Keratinocyte (primary cell): ENCODE data around the gene PLBD2. TPM values are rescaled to one million over a fixed set of nuclear protein-coding genes. Genes with fewer than 3 reads are reported as not detected.

Experiments used
- DNase-seq: peaks from one replicate; pipeline ENCODE4 v3.0.0-alpha.2; 2011; ENCODE audit warnings: low read depth, missing footprints, low spot score
- FAIRE-seq: peaks from 2 replicates; lab custom pipeline; 2011; peaks lifted over from hg19 to GRCh38; lab: Jason Lieb, UNC
- H2AFZ ChIP-seq: 2 replicates; pipeline ENCODE4 v1.6.0; 2012; ENCODE audit warnings: low read length, control low read depth, inconsistent platforms; ENCODE audit not compliant: control insufficient read depth
- H3K27ac ChIP-seq: 2 replicates; pipeline ENCODE4 v1.5.1; 2011; ENCODE audit warnings: low read length; ENCODE audit not compliant: control insufficient read depth, insufficient read depth
- H3K27me3 ChIP-seq: 3 replicates; pipeline ENCODE4 v1.6.0; 2011; ENCODE audit warnings: low read length; ENCODE audit not compliant: control insufficient read depth, insufficient read depth; ENCODE audit errors: extremely low read depth
- H3K36me3 ChIP-seq, 2 experiments: 2 replicates in 1 of 2; 3 replicates in 1 of 2; pipeline ENCODE4 v1.5.1; 2011; ENCODE audit warnings: low read length in 2 of 2, mild to moderate bottlenecking in 1 of 2; ENCODE audit not compliant: control insufficient read depth in 2 of 2, insufficient read depth in 2 of 2; ENCODE audit errors: extremely low read depth in 1 of 2
- H3K4me1 ChIP-seq: 3 replicates; pipeline ENCODE4 v1.5.1; 2011; ENCODE audit warnings: low read length; ENCODE audit not compliant: control insufficient read depth, insufficient read depth; ENCODE audit errors: extremely low read depth
- H3K4me2 ChIP-seq: 3 replicates; pipeline ENCODE4 v1.6.0; 2011; ENCODE audit warnings: low read depth, low read length; ENCODE audit not compliant: control insufficient read depth, insufficient read depth; ENCODE audit errors: extremely low read depth
- H3K4me3 ChIP-seq, 3 experiments: fragments of 200-600 bp in 1 of 3; sonication (generic) in 1 of 3; 2 replicates in 2 of 3; 3 replicates in 1 of 3; pipeline ENCODE4 v1.5.1; 2011 to 2016; ENCODE audit warnings: low read length in 3 of 3, mild to moderate bottlenecking in 3 of 3, control low read depth in 2 of 3, inconsistent platforms in 1 of 3, low read depth in 1 of 3, mixed read lengths in 1 of 3, mixed run types in 1 of 3, moderate library complexity in 1 of 3; ENCODE audit not compliant: control insufficient read depth in 2 of 3, insufficient read depth in 2 of 3; ENCODE audit errors: extremely low read depth in 1 of 3
- H3K79me2 ChIP-seq: 2 replicates; pipeline ENCODE4 v1.6.0; 2012; ENCODE audit warnings: low read length; ENCODE audit not compliant: control insufficient read depth, insufficient read depth
- H3K9ac ChIP-seq: 3 replicates; pipeline ENCODE4 v1.6.0; 2011; ENCODE audit warnings: low read length; ENCODE audit not compliant: control insufficient read depth, insufficient read depth; ENCODE audit errors: extremely low read depth
- H3K9me1 ChIP-seq: 3 replicates; pipeline ENCODE4 v1.6.0; 2011; ENCODE audit warnings: low read length; ENCODE audit not compliant: control insufficient read depth, insufficient read depth; ENCODE audit errors: extremely low read depth
- H3K9me3 ChIP-seq: 2 replicates; pipeline ENCODE4 v1.5.1; 2012; ENCODE audit warnings: low read depth, low read length; ENCODE audit not compliant: control insufficient read depth
- H4K20me1 ChIP-seq: 3 replicates; pipeline ENCODE4 v1.6.0; 2011; ENCODE audit warnings: low read length; ENCODE audit not compliant: control insufficient read depth, insufficient read depth; ENCODE audit errors: extremely low read depth
- CTCF ChIP-seq, 3 experiments: IDR thresholded peaks in 1 of 3; conservative IDR thresholded peaks in 1 of 3; optimal IDR thresholded peaks in 1 of 3; 2 replicates in 2 of 3; 3 replicates in 1 of 3; pipeline versions ENCODE3 to v1.5.1; 2011; ENCODE audit warnings: low read length in 3 of 3, mild to moderate bottlenecking in 3 of 3, moderate library complexity in 2 of 3, control low read depth in 1 of 3, inconsistent platforms in 1 of 3; ENCODE audit not compliant: insufficient read depth in 2 of 3; ENCODE audit errors: extremely low read depth in 1 of 3
- EZH2 ChIP-seq: IDR thresholded peaks from one replicate; pipeline ENCODE4 v1.6.1; 2012; ENCODE audit warnings: inconsistent platforms, mild to moderate bottlenecking, low read length, moderate library complexity
- dilution Hi-C: fragments of 300-500 bp; cut with MboI; formaldehyde crosslinking; loops from one replicate; pipeline ENCODE4 v1.7.0; 2020; ENCODE audit warnings: low sequenced_read_pairs; ENCODE audit not compliant: extremely low pct_ligation_motif_present
- polyA plus RNA-seq, 5 experiments: library from polyadenylated mRNA; depleted of rRNA in 3 of 5; stranded (reverse) in 3 of 5; stranded (forward) in 1 of 5; unstranded in 1 of 5; fragments of >200 nt; gene quantifications; 1 replicate in 1 of 5; 2 replicates in 3 of 5; 3 replicates in 1 of 5; pipeline versions ENCODE4 v1.2.1 to v1.2.3, GENCODE V29; 2011 to 2012; ENCODE audit warnings: missing spikeins in 2 of 5, low read depth in 1 of 5, low replicate concordance in 1 of 5

PLBD2 gene
- polyA plus RNA-seq, 1 donor (not counting 4 experiments of a cell fraction or from before 2014, with no cell fraction given) = 12.9 TPM

DNA sequence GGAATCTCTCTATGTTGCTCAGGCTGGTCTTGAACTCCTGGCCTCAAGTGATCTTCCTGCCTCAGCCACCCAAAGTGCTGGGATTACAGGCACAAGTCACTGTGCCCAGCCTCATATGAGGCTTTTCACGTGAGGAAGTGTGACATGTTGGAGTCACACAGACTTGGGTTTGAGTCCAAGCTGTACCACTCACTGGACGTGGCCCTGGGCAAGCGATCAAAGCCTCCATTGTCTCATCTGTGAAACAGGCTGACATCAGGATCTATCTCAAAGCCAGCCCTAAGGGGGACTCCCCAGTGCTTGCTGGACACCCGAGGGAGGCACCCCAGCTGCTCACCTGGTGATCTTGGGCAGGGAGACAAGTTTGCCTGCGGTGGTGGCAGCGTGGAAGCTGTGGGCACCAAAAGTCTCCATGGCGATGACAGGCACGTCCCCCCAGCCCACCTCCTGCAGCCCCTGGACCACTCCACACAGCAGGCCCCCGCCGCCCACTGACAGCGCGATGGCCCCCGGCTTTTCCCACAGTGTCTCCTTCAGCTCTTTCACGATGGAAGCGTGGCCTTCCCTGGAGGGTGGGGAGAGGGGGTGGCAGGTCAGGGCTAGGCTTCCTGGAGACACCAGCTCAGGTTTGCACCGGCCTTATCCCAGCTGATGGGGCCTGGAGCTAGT is 38.6 kb downstream of the PLBD2 start:
- Histone ChIP-seq H3K9me1 (no peaks in the 10 kb centered on the region), H3K4me1 (no peaks in the 10 kb centered on the region), H3K4me2 (no peak overlapping the region), H3K9ac (no peak overlapping the region), H3K9me3 (no peaks in the 10 kb centered on the region), H3K4me3 (no peak overlapping the region), H2AFZ (no peak overlapping the region), H3K27ac (no peak overlapping the region), H3K79me2 (no peaks in the 10 kb centered on the region), H3K36me3 (no peaks in the 10 kb centered on the region), H3K27me3 (no peaks in the 10 kb centered on the region), H4K20me1 (no peaks in the 10 kb centered on the region)
- no peak for TF ChIP-seq CTCF (optimal IDR thresholded peaks at IDR 0.05 in 1 of 3, IDR thresholded peaks at IDR 0.05 in 1 of 3, conservative IDR thresholded peaks at IDR 0.05 in 1 of 3; ENCODE audit: extremely low read depth in 1 of 3, insufficient read depth in 2 of 3, low read length in 3 of 3)
- TF ChIP-seq EZH2 = no peak
- FAIRE-seq (no peak), DNase-seq (no peak)
- dilution Hi-C loops = no loop called here

DNA sequence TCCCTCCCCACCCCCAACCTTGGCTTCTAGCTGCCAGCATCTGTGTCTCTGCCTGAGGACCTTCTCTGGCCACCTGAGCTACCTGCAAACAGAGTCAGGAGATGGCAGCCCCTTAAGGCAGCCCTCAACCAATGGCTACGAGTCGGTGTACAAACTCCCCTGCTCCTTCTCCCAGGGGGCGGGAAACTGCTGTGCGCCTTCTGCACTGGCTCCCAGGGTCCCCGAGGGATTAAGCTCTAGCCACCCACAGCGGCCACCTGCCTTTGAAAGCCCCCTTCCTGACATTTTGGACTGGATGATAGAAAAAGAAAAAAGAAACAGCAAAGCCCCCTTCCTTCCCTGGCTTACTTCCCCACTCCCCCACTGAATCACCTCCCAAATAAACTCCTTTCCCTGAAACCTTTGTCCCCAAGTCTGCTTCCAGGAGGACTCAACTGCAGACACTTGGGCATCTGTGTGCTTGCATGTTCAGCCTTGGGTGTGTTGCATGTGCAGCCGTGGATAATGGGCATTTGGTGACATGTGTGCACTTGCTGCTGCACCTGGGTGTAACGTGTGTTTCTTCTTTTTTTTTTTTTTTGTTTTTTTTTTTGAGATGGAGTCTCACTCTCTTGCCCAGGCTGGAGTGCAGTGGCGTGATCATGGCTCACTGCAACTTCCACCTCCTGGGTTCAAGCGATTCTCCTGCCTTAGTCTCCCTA is 39.3 kb downstream of the PLBD2 start:
- H3K9me1 ChIP-seq = no peaks in the 10 kb centered on the region
- DNase-seq (no peak), FAIRE-seq (no peak)
- H3K9ac ChIP-seq = no peak overlapping the region
- no peaks in the 10 kb centered on the region for H3K9me3 ChIP-seq
- no peak overlapping the region for H3K4me3 ChIP-seq
- no peaks in the 10 kb centered on the region for H3K4me1 ChIP-seq
- no peaks in the 10 kb centered on the region for H3K36me3 ChIP-seq
- H2AFZ ChIP-seq = no peak overlapping the region
- no peak overlapping the region for H3K4me2 ChIP-seq
- no peak for TF ChIP-seq EZH2
- TF ChIP-seq CTCF (optimal IDR thresholded peaks at IDR 0.05 in 1 of 3, IDR thresholded peaks at IDR 0.05 in 1 of 3, conservative IDR thresholded peaks at IDR 0.05 in 1 of 3; ENCODE audit: extremely low read depth in 1 of 3, insufficient read depth in 2 of 3, low read length in 3 of 3) = no peak
- dilution Hi-C loops = no loop called here
- no peaks in the 10 kb centered on the region for H4K20me1 ChIP-seq
- no peak overlapping the region for H3K27ac ChIP-seq
- H3K27me3 ChIP-seq = no peaks in the 10 kb centered on the region
- no peaks in the 10 kb centered on the region for H3K79me2 ChIP-seq
